Panc1 (cell line): ENCODE data around the gene PCDH15. TPM values are rescaled to one million over a fixed set of nuclear protein-coding genes. Genes with fewer than 3 reads are reported as not detected.

ENCODE experiments used
- ATAC-seq: fragments of 200-7000 bp; cut with Tn5 transposase; 2 replicates; pipeline ENCODE4 v1.9.1; 2020; ENCODE audit warnings: mild to moderate bottlenecking, moderate library complexity
- BruUV-seq: library from RNA; stranded (reverse); fragments of 400-500 nt; replicated peaks from 2 replicates; lab custom pipeline; 2021; lab: Mats Ljungman, UMichigan
- CTCF ChIA-PET: fragments of 300-600 bp; sonication (Branson Sonifier 250); formaldehyde crosslinking; loops from one replicate; lab custom pipeline; 2022; ENCODE audit warnings: antibody characterized with exemption; lab: Charles Lee
- POLR2A ChIA-PET: fragments of 300-600 bp; sonication (Branson Sonifier 250); formaldehyde crosslinking; loops from one replicate; lab custom pipeline; 2022; ENCODE audit warnings: antibody characterized with exemption; lab: Charles Lee
- DNase-seq: peaks from one replicate; pipeline ENCODE4 v3.0.0-alpha.2; 2010; ENCODE audit warnings: low read depth, low spot score
- H3K27ac ChIP-seq: 2 replicates; pipeline ENCODE4 v1.5.1; 2011; ENCODE audit warnings: mild to moderate bottlenecking, low read length, inconsistent platforms
- H3K27me3 ChIP-seq: fragments of 200-500 bp; sonication (Bioruptor generic); 2 replicates; pipeline ENCODE4 v1.6.0; 2014; ENCODE audit warnings: low read length, inconsistent platforms; ENCODE audit not compliant: control insufficient read depth, insufficient read depth
- H3K36me3 ChIP-seq: fragments of 200-500 bp; sonication (Bioruptor generic); 2 replicates; pipeline ENCODE4 v1.5.1; 2014; ENCODE audit warnings: inconsistent platforms, mild to moderate bottlenecking, low read length, moderate library complexity; ENCODE audit not compliant: control insufficient read depth, insufficient read depth
- H3K4me1 ChIP-seq: 2 replicates; pipeline ENCODE4 v1.5.1; 2011; ENCODE audit warnings: inconsistent platforms, mild to moderate bottlenecking, low read length, moderate library complexity; ENCODE audit not compliant: control insufficient read depth, insufficient read depth
- H3K4me3 ChIP-seq, 2 experiments: 2 replicates each; pipeline ENCODE4 v1.5.1; 2011 to 2012; ENCODE audit warnings: low read depth in 2 of 2, low read length in 2 of 2, mild to moderate bottlenecking in 2 of 2, inconsistent platforms in 1 of 2, moderate library complexity in 1 of 2
- H3K9me3 ChIP-seq: fragments of 200-500 bp; sonication (Bioruptor generic); 2 replicates; pipeline ENCODE4 v1.5.1; 2014; ENCODE audit warnings: low read depth, mild to moderate bottlenecking, inconsistent platforms, low read length, moderate library complexity; ENCODE audit not compliant: control insufficient read depth, insufficient read depth
- POLR2AphosphoS5 ChIP-seq: IDR thresholded peaks from 2 replicates; pipeline ENCODE4 v1.6.1; 2012; ENCODE audit warnings: mild to moderate bottlenecking, low read depth, low read length, moderate library complexity
- SIN3A ChIP-seq: IDR thresholded peaks from 2 replicates; pipeline ENCODE4 v1.6.1; 2012; ENCODE audit warnings: low read depth, mild to moderate bottlenecking, low read length, moderate library complexity, borderline replicate concordance; ENCODE audit not compliant: insufficient read depth
- TCF7L2 ChIP-seq: IDR thresholded peaks from 2 replicates; pipeline ENCODE4 v1.6.1; 2011; ENCODE audit warnings: mild to moderate bottlenecking, low read depth, low read length, inconsistent platforms
- in situ Hi-C: cut with HindIII; loops from 2 replicates; pipeline ENCODE4 v1.10.0; 2016; ENCODE audit warnings: low sequenced_read_pairs, low pct_unique_long_range_greater_than_20kb
- intact Hi-C: fragments of 100-400 bp; cut with micrococcal nuclease; formaldehyde crosslinking; loops from one replicate; pipeline ENCODE4 v1.10.0; 2022; ENCODE audit not compliant: unreplicated experiment
- total RNA-seq: library from RNA; stranded (reverse); gene quantifications from one replicate; pipeline ENCODE4 v1.2.1, GENCODE V29; 2021; ENCODE audit not compliant: unreplicated experiment
- TF ChIP-seq, protein P1 (sequence below): fragments of 450-650 bp; IDR thresholded peaks from 2 replicates; pipeline ENCODE4 v1.5.1; 2017; ENCODE audit warnings: mild to moderate bottlenecking
- TF ChIP-seq, protein P2 (sequence below), 2 experiments: IDR thresholded peaks; 2 replicates each; pipeline ENCODE4 v1.6.1; 2011 to 2012; ENCODE audit warnings: low read depth in 2 of 2, control low read depth in 1 of 2, low read length in 1 of 2, mild to moderate bottlenecking in 1 of 2, moderate library complexity in 1 of 2; ENCODE audit not compliant: insufficient read depth in 1 of 2

PCDH15 gene
- total RNA-seq, 1 experiment from 2014 or later, result 0.18 TPM

DNA sequence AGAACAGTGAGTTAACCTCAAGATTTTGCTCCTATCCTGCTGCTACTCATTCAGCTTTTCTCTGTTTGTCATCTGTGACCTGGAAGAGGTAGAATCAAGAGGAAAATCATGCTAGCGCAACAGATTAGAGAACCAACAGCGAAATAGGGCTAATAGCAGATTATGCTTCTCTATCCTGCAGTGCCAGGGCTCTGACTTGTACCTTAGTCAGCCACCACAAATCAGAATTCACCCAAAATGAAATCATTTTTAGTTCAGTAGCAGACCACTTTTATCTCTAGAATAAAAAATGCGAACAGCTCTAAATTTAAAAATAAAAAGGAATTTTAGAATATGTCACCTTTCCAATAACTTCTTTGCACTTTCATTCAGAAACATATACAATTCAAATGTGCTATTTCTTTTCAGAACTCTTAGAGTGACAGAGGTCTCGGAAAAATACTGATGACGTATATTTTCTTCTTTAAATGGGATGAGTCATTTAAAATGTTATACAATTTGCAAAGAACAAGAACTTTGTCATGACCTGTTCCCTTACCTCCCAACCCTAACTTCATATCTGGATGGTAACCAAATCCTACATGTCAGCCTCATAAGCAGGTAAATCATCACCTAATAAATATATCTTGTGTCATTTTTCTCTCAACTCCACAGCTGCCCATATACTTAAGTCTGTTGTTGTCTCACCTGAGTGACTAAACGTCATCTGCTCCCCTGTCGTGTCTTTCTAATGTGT lies 896.4 kb downstream of the PCDH15 start:
- TF ChIP-seq TCF7L2 (no peak), SIN3A (no peak), POLR2AphosphoS5 (no peak)
- TF ChIP-seq, protein P1, sequence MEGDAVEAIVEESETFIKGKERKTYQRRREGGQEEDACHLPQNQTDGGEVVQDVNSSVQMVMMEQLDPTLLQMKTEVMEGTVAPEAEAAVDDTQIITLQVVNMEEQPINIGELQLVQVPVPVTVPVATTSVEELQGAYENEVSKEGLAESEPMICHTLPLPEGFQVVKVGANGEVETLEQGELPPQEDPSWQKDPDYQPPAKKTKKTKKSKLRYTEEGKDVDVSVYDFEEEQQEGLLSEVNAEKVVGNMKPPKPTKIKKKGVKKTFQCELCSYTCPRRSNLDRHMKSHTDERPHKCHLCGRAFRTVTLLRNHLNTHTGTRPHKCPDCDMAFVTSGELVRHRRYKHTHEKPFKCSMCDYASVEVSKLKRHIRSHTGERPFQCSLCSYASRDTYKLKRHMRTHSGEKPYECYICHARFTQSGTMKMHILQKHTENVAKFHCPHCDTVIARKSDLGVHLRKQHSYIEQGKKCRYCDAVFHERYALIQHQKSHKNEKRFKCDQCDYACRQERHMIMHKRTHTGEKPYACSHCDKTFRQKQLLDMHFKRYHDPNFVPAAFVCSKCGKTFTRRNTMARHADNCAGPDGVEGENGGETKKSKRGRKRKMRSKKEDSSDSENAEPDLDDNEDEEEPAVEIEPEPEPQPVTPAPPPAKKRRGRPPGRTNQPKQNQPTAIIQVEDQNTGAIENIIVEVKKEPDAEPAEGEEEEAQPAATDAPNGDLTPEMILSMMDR, result no peak
- TF ChIP-seq, protein P2, sequence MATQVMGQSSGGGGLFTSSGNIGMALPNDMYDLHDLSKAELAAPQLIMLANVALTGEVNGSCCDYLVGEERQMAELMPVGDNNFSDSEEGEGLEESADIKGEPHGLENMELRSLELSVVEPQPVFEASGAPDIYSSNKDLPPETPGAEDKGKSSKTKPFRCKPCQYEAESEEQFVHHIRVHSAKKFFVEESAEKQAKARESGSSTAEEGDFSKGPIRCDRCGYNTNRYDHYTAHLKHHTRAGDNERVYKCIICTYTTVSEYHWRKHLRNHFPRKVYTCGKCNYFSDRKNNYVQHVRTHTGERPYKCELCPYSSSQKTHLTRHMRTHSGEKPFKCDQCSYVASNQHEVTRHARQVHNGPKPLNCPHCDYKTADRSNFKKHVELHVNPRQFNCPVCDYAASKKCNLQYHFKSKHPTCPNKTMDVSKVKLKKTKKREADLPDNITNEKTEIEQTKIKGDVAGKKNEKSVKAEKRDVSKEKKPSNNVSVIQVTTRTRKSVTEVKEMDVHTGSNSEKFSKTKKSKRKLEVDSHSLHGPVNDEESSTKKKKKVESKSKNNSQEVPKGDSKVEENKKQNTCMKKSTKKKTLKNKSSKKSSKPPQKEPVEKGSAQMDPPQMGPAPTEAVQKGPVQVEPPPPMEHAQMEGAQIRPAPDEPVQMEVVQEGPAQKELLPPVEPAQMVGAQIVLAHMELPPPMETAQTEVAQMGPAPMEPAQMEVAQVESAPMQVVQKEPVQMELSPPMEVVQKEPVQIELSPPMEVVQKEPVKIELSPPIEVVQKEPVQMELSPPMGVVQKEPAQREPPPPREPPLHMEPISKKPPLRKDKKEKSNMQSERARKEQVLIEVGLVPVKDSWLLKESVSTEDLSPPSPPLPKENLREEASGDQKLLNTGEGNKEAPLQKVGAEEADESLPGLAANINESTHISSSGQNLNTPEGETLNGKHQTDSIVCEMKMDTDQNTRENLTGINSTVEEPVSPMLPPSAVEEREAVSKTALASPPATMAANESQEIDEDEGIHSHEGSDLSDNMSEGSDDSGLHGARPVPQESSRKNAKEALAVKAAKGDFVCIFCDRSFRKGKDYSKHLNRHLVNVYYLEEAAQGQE (IDR thresholded peaks at IDR 0.05; ENCODE audit: insufficient read depth in 1 of 2, low read depth in 2 of 2, low read length in 1 of 2), result no peak
- ChIA-PET CTCF (no interaction called here), POLR2A (no interaction called here)
- in situ Hi-C loops, result no loop called here
- BruUV-seq, result no TSS peak
- Histone ChIP-seq H3K27ac (no peak overlapping the region), H3K4me1 (no peaks in the 10 kb centered on the region), H3K27me3 (no peaks in the 10 kb centered on the region), H3K4me3 (no peak overlapping the region), H3K36me3 (no peaks in the 10 kb centered on the region), H3K9me3 (no peaks in the 10 kb centered on the region)
- intact Hi-C loops, result no loop called here
- DNase-seq (no peak), ATAC-seq (no peak)

DNA sequence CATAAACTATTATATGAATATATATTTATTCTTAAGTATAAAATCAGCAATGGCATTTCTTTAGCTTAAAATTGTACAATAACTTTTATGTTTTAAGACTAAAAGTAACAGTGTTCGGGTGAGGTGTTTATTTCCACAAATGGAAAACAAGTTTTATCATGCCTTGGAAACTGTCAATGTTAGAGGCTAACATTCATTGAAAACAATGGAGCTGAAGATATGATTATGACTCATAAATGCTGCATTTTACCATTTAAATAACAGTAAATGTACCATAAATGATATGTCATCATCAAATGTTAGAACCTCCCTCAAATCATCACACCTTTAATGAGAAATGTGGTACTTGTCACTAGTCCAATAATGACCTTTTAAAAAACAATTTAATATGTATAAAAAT lies 897.3 kb downstream of the PCDH15 start:
- Histone ChIP-seq H3K9me3 (no peaks in the 10 kb centered on the region), H3K27me3 (no peaks in the 10 kb centered on the region), H3K27ac (no peak overlapping the region), H3K36me3 (no peaks in the 10 kb centered on the region), H3K4me1 (no peaks in the 10 kb centered on the region), H3K4me3 (no peak overlapping the region)
- no peak for TF ChIP-seq SIN3A
- TF ChIP-seq, protein P1, result no peak
- TF ChIP-seq TCF7L2, result no peak
- TF ChIP-seq, protein P2 (IDR thresholded peaks at IDR 0.05; ENCODE audit: insufficient read depth in 1 of 2, low read depth in 2 of 2, low read length in 1 of 2), result no peak
- no peak for TF ChIP-seq POLR2AphosphoS5
- ChIA-PET POLR2A (no interaction called here), CTCF (no interaction called here)
- BruUV-seq, result no TSS peak
- ATAC-seq (no peak), DNase-seq (no peak)
- intact Hi-C loops (no loop called here), in situ Hi-C loops (no loop called here)
